HEK293T (cell line): ENCODE data around the gene USP34.

Source experiments
- CTCF ChIA-PET: fragments of 350-600 bp; formaldehyde crosslinking; extraction: SDS; loops from one replicate; lab custom pipeline; 2021; ENCODE audit warnings: antibody characterized with exemption, inconsistent platforms; lab: Yijun Ruan, JAX
- POLR2A ChIA-PET: fragments of 350-600 bp; formaldehyde crosslinking; extraction: SDS; loops from one replicate; lab custom pipeline; 2020; ENCODE audit warnings: antibody characterized with exemption, inconsistent platforms; lab: Yijun Ruan, JAX
- DNase-seq: peaks from one replicate; pipeline ENCODE4 v3.0.0; 2012; ENCODE audit warnings: mixed read lengths; ENCODE audit errors: extremely low spot score
- ARNT ChIP-seq: fragments of 450-650 bp; IDR thresholded peaks from 2 replicates; pipeline ENCODE4 v1.6.1; 2017; ENCODE audit warnings: mild to moderate bottlenecking
- BHLHE40 ChIP-seq: fragments of 450-650 bp; IDR thresholded peaks from 2 replicates; pipeline ENCODE4 v1.6.1; 2016; ENCODE audit warnings: mild to moderate bottlenecking, moderate library complexity, borderline replicate concordance
- CTBP1 ChIP-seq: fragments of 450-650 bp; IDR thresholded peaks from 2 replicates; pipeline ENCODE4 v1.6.1; 2016; ENCODE audit warnings: borderline replicate concordance
- ELF4 ChIP-seq: fragments of 450-650 bp; IDR thresholded peaks from 2 replicates; pipeline ENCODE4 v1.6.1; 2017; ENCODE audit warnings: antibody characterized with exemption
- FOXA1 ChIP-seq: fragments of 450-650 bp; IDR thresholded peaks from 2 replicates; pipeline ENCODE4 v1.6.1; 2016; ENCODE audit warnings: mild to moderate bottlenecking
- FOXK2 ChIP-seq: fragments of 450-650 bp; IDR thresholded peaks from 2 replicates; pipeline ENCODE4 v1.6.1; 2016; ENCODE audit warnings: mild to moderate bottlenecking
- FOXM1 ChIP-seq: fragments of 450-650 bp; IDR thresholded peaks from 2 replicates; pipeline ENCODE4 v1.6.1; 2017; ENCODE audit warnings: mild to moderate bottlenecking, borderline replicate concordance
- HDGF ChIP-seq: fragments of 450-650 bp; IDR thresholded peaks from 2 replicates; pipeline ENCODE4 v1.6.1; 2017; ENCODE audit warnings: antibody characterized with exemption, borderline replicate concordance
- L3MBTL2 ChIP-seq: fragments of 450-650 bp; conservative IDR thresholded peaks from 2 replicates; pipeline ENCODE4 v1.6.1; 2016; ENCODE audit warnings: mild to moderate bottlenecking
- LEF1 ChIP-seq: fragments of 450-650 bp; IDR thresholded peaks from 2 replicates; pipeline ENCODE4 v1.6.1; 2017; ENCODE audit warnings: mild to moderate bottlenecking, borderline replicate concordance
- NFRKB ChIP-seq: fragments of 450-650 bp; IDR thresholded peaks from 2 replicates; pipeline ENCODE4 v1.6.1; 2016; ENCODE audit warnings: mild to moderate bottlenecking, moderate library complexity
- SP1 ChIP-seq: fragments of 450-650 bp; IDR thresholded peaks from 2 replicates; pipeline ENCODE4 v1.6.1; 2017
- SUZ12 ChIP-seq: fragments of 450-650 bp; IDR thresholded peaks from 2 replicates; pipeline ENCODE4 v1.6.1; 2016; ENCODE audit warnings: mild to moderate bottlenecking
- TARDBP ChIP-seq: fragments of 450-650 bp; IDR thresholded peaks from 2 replicates; pipeline ENCODE4 v1.6.1; 2016
- ZNF384 ChIP-seq: fragments of 450-650 bp; IDR thresholded peaks from 2 replicates; pipeline ENCODE4 v1.6.1; 2016
- TF ChIP-seq, protein P1 (sequence below): fragments of 450-650 bp; IDR thresholded peaks from 2 replicates; pipeline ENCODE4 v1.6.1; 2016

USP34 gene

DNA sequence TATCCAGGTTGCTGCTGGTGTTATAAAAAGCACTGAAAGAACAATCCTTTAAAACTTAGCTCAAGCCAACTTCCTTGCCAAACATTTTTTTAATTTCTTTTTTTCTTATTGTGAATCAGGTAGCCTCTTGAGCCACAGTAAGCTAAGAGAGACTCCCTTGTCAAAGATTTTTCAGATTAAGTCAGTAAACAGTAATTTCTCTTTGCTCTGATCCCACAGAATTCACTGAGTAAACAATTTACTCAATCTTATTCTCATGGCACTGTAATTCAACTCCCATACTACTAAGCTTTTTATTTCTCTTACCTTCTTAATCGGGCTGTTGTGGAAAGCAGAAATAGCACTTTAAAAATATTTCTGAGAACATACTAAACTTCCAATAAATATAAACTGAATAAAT is 226.2 kb downstream of the USP34 start:
- no peak for TF ChIP-seq ELF4
- TF ChIP-seq ARNT, result no peak
- TF ChIP-seq SUZ12, result no peak
- no peak for TF ChIP-seq L3MBTL2
- no peak for TF ChIP-seq FOXK2
- no peak for TF ChIP-seq BHLHE40
- TF ChIP-seq CTBP1, result no peak
- ChIA-PET CTCF (no interaction called here), POLR2A (no interaction called here)
- DNase-seq, result no peak

DNA sequence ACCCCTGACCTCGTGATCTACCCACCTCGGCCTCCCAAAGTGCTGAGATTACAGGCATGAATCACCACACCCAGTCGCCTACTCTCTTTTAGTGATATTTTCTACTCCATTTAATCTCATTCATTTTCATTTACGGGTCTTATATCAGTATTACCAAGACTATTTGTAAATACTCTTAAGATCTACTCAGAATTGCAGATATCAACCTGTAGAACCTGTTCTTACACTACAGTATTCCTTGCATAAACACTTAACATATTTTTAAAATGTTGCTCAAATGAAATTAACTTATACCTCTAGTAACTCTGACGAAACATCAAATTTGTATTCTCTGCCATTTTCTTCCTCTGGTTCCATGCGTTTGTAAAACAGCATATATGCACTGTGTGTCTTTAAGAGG is 229.6 kb downstream of the USP34 start:
- no peak for DNase-seq
- ChIA-PET POLR2A (no interaction called here), CTCF (no interaction called here)
- TF ChIP-seq ZNF384, result no peak
- no peak for TF ChIP-seq FOXK2
- TF ChIP-seq CTBP1, result no peak
- TF ChIP-seq BHLHE40, result no peak

DNA sequence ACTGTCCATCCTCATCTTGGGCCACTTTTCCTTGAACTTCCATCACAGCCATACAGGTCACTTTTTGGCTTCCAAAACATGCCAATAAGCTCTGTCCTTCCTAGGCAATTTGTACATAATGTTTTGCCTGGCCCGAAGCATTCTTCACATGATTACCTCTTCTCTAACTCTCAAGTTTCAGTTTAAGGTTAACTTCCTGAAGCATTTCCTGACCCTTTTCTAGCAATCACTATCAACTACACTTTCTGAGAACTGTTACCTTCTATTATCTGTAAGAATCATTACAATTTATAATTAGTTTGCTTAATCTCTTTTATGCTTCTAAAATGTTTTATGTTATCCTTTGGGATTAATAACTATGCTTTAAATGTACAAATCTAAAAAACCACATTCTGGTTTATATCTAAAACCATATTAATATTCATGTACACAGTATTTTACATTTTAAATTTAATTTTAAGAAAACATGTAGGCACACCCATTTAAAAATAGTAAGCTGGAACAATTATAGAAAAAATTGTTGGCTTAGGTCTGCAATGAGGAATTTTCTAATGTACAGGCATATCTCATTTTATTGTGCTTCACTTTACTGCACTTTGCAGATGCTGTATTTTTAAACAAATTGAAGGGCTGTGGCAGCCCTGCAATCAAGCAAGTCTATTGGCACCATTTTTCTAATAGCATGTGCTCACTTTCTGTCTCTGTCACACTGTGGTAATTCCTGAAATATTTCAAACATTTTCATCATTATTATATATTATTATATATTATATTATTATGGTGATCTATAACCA is 232.5 kb downstream of the USP34 start:
- ChIA-PET CTCF (no interaction called here), POLR2A (no interaction called here)
- TF ChIP-seq SP1 (no peak), ZNF384 (no peak), TARDBP (no peak), ARNT (no peak), HDGF (no peak), SUZ12 (no peak), FOXM1 (no peak), ELF4 (no peak), CTBP1 (no peak)
- TF ChIP-seq, protein P1, sequence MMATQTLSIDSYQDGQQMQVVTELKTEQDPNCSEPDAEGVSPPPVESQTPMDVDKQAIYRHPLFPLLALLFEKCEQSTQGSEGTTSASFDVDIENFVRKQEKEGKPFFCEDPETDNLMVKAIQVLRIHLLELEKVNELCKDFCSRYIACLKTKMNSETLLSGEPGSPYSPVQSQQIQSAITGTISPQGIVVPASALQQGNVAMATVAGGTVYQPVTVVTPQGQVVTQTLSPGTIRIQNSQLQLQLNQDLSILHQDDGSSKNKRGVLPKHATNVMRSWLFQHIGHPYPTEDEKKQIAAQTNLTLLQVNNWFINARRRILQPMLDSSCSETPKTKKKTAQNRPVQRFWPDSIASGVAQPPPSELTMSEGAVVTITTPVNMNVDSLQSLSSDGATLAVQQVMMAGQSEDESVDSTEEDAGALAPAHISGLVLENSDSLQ, result no peak
- DNase-seq, result no peak

DNA sequence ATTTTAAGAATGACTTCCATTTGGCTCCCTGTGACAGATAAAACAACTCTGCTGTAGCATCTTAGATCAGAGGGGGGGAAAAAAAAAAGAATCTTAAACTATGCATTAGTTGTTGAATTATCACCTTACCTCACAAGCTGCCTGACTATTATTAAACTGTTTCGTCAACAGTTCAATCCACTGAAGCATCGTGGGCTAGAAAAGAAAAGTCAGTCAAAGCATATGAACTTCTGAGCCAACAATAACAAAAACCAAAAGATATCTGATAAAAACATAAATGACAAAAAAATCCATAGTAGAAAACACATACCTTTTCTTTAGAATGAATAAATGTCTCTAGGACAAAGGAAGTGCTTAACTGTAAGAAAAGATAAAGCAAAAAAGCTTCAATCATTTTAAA is 235.2 kb downstream of the USP34 start:
- TF ChIP-seq NFRKB (no peak), ZNF384 (no peak)
- TF ChIP-seq, protein P1, result no peak
- POLR2A ChIA-PET, result interaction anchor here (0.6 kb wide), 1 partner anchor 302 kb away, joined by 3 read pairs; no protein-coding TSS in a partner anchor
- CTCF ChIA-PET, result no interaction called here
- DNase-seq, result no peak

DNA sequence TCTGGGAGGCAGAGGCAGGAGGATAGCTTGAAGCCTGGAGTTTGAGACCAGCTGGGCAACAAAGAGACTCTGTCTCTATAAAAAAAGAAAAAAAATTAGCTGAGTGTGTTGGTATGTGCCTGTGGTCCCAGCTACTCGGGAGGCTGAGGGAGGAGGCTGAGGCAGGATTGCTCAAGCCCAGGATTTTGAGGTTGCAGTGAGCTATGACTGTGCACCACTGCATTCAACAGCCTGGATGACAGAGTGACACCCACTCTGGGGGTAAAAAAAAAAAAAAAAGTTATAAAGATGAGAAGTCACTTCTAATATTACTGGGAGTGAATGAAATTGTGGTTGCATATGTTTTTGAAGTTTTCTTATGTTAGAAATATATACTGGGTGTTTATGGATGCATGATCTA is 237.3 kb downstream of the USP34 start:
- ChIA-PET POLR2A (no interaction called here), CTCF (no interaction called here)
- no peak for DNase-seq
- TF ChIP-seq HDGF, result no peak
- TF ChIP-seq SP1, result no peak
- TF ChIP-seq FOXA1, result no peak
- no peak for TF ChIP-seq BHLHE40
- TF ChIP-seq L3MBTL2, result no peak
- TF ChIP-seq ZNF384, result no peak
- TF ChIP-seq, protein P1, result no peak

DNA sequence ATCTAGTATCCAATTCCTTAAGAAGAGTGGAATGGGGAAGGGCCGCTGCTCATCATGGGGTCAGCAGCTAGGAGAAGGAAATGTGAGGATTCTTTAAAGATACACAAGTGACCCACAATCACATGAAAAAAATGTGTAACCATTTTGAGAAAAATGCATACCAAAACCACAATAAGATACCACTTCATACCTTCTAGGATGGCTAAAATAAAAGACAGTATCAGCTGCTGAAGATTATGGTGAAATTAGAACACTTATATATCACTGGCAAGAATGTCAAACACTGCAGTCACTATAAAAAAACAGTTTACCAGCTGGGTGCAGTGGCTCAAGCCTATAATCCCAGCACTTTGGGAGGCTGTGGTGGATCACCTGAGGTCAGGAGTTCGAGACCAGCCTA is 241.0 kb downstream of the USP34 start:
- ChIA-PET CTCF (no interaction called here), POLR2A (no interaction called here)
- no peak for DNase-seq
- TF ChIP-seq FOXM1 (no peak), L3MBTL2 (no peak), ARNT (no peak), HDGF (no peak), BHLHE40 (no peak), ELF4 (no peak), SUZ12 (no peak), LEF1 (no peak), NFRKB (no peak), SP1 (no peak), FOXK2 (no peak)

DNA sequence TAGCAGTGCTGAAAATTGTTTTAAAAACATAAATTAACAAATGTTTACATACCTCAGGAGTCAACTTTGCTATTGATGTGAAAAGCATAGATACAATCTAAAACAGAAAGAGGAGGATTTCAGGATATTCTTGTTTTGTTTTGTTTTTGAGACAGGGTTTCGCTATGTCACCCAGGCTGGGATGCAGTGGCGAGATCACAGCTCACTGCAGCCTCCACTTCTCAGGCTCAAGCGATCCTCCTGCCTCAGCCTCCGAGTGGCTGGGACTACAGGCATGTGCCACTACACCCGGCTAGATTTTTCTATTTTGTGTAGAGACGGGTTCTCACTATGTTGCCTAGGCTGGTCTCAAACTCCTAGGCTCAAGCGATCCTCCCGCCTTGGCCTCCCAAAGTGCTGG is 248.3 kb downstream of the USP34 start:
- TF ChIP-seq NFRKB, result no peak
- TF ChIP-seq FOXM1, result no peak
- TF ChIP-seq FOXK2, result no peak
- no peak for TF ChIP-seq TARDBP
- TF ChIP-seq L3MBTL2, result no peak
- TF ChIP-seq ELF4, result no peak
- TF ChIP-seq ZNF384, result no peak
- CTCF ChIA-PET, result no interaction called here

More for the DNA sequence above, 248.3 kb downstream of the USP34 start:
- DNase-seq, result no peak
- POLR2A ChIA-PET, result no interaction called here
